GM19438 (cell line): ENCODE measurements around the gene FAF1.
"Not testable (repeated sequence)": the region's sequence is repeated elsewhere in the genome, so short reads cannot be mapped to it uniquely, and the experiment has no call there.

ENCODE experiments used
- ATAC-seq: cut with Tn5 transposase; IDR thresholded peaks from one replicate; pipeline ENCODE4 v1.9.1; 2021; ENCODE audit warnings: low read depth; ENCODE audit not compliant: unreplicated experiment

Gene FAF1

GRCh38 chr1:50959913-50960844 is at the start of gene FAF1:
Gene FAF1, minus strand, starts transcription at chr1:50960267. Its CDS starts 456 bp downstream, at chr1:50959811.
- peak; percentile 90 for ATAC-seq

- ATAC-seq, result no peak
Observed at GRCh38 chr1:51009381-51009780, 49.3 kb upstream of the FAF1 start.

- ATAC-seq, result not testable (repeated sequence)
Observed at GRCh38 chr1:51005549-51005948, 45.5 kb upstream of the FAF1 start.

GRCh38 chr1:51002516-51002915 is 42.4 kb upstream of the FAF1 start:
- ATAC-seq, result no peak

GRCh38 chr1:51000651-51001050 is 40.6 kb upstream of the FAF1 start:
- peak; percentile 27 for ATAC-seq

GRCh38 chr1:51000160-51000559 is 40.1 kb upstream of the FAF1 start:
- ATAC-seq, result peak; percentile 88

- ATAC-seq, result not testable (repeated sequence)
Observed at GRCh38 chr1:50999375-50999774, 39.3 kb upstream of the FAF1 start.

GRCh38 chr1:50996083-50996482 is 36.0 kb upstream of the FAF1 start:
- no peak for ATAC-seq

- ATAC-seq, result no peak
Observed at GRCh38 chr1:50995651-50996050, 35.6 kb upstream of the FAF1 start.

- ATAC-seq, result no peak
Observed at GRCh38 chr1:50994997-50995396, 34.9 kb upstream of the FAF1 start.

- no peak for ATAC-seq
Observed at GRCh38 chr1:50993645-50994044, 33.6 kb upstream of the FAF1 start.

GRCh38 chr1:50992532-50993318 is 32.7 kb upstream of the FAF1 start:
- no peak for ATAC-seq

GRCh38 chr1:50989694-50990093 is 29.6 kb upstream of the FAF1 start:
- ATAC-seq, result no peak

- ATAC-seq, result no peak
Observed at GRCh38 chr1:50986653-50987052, 26.6 kb upstream of the FAF1 start.

- no peak for ATAC-seq
Observed at GRCh38 chr1:50985094-50985493, 25.0 kb upstream of the FAF1 start.

- ATAC-seq, result no peak
Observed at GRCh38 chr1:50983219-50983802, 23.2 kb upstream of the FAF1 start.

- no peak for ATAC-seq
Observed at GRCh38 chr1:50982611-50983010, 22.5 kb upstream of the FAF1 start.

- no peak for ATAC-seq
Observed at GRCh38 chr1:50981741-50982140, 21.7 kb upstream of the FAF1 start.

- ATAC-seq, result no peak
Observed at GRCh38 chr1:50980505-50980904, 20.4 kb upstream of the FAF1 start.

- no peak for ATAC-seq
Observed at GRCh38 chr1:50979937-50980336, 19.9 kb upstream of the FAF1 start.
